ENCODE results near the gene NADK. TPM values are rescaled to one million over a fixed set of nuclear protein-coding genes. Genes with fewer than 3 reads are reported as not detected.
"Not testable (repeated sequence)": the region's sequence is repeated elsewhere in the genome, so short reads cannot be mapped to it uniquely, and the experiment has no call there.

NADK gene
- total and polyA plus RNA-seq, 2 of the 13 experiments (the other 11 are each of a cell fraction or from before 2014, with no cell fraction given) = 56.6 to 60.1 TPM

GRCh38 chr1:1721201-1721600 lies 57.1 kb downstream of the NADK start:
- no peak overlapping the region for H3K4me2 ChIP-seq (ENCODE audit: low read depth, low read length)

GRCh38 chr1:1715109-1715883 lies 63.0 kb downstream of the NADK start:
- H4K20me1 ChIP-seq (ENCODE audit: insufficient read depth, low read length); H3K4me1 ChIP-seq (ENCODE audit: insufficient read depth, low read length); H2AFZ ChIP-seq (ENCODE audit: low read length); POLR2A ChIA-PET; ATAC-seq; H3K4me3 ChIP-seq (replicated peaks in 1 of 3; ENCODE audit: insufficient read depth in 1 of 3, low read depth in 2 of 3, low read length in 3 of 3); H3K79me2 ChIP-seq (ENCODE audit: insufficient read depth, low read length); H3K9ac ChIP-seq (ENCODE audit: insufficient read depth, low read depth, low read length); FAIRE-seq; H3K27me3 ChIP-seq (ENCODE audit: control insufficient read depth in 1 of 2, insufficient read depth in 2 of 2, low read length in 2 of 2); BruUV-seq (replicated peaks); H3K27ac ChIP-seq (ENCODE audit: extremely low read length, insufficient read depth, low read length); CTCF ChIA-PET (ENCODE audit: low intra/inter-chr PET ratio, low total read pairs); H3K4me2 ChIP-seq (ENCODE audit: low read depth, low read length); DNase-seq (ENCODE audit: low spot score); H3K9me3 ChIP-seq (ENCODE audit: low read length); in situ Hi-C loops (cut with HindIII; ENCODE audit: extremely low pct_ligation_motif_present, low pct_unique_long_range_greater_than_20kb); intact Hi-C loops (cut with micrococcal nuclease; ENCODE audit: unreplicated experiment): not testable (repeated sequence)
- WGBS (ENCODE audit: low lambda C conversion rate) = 89% methylated on average over 11 of the region's 18 CpGs
- H3K36me3 ChIP-seq (replicated peaks in 1 of 2; ENCODE audit: control insufficient read depth in 1 of 2, insufficient read depth in 2 of 2, low read length in 2 of 2) = peaks cover 3 to 13% of the 10 kb centered on the region in 2 experiments; a peak in 2 of 5 replicates

More at GRCh38 chr1:1721201-1721600, 57.1 kb downstream of the NADK start:
- intact Hi-C loops (cut with micrococcal nuclease; ENCODE audit: unreplicated experiment) (no loop called here), in situ Hi-C loops (cut with HindIII; ENCODE audit: extremely low pct_ligation_motif_present, low pct_unique_long_range_greater_than_20kb) (no loop called here)
- ATAC-seq = no peak
- H3K9ac ChIP-seq (ENCODE audit: insufficient read depth, low read depth, low read length) = no peak overlapping the region
- no TSS peak for BruUV-seq (replicated peaks)
- H2AFZ ChIP-seq (ENCODE audit: low read length) = no peak overlapping the region
- H4K20me1 ChIP-seq (ENCODE audit: insufficient read depth, low read length) = no peaks in the 10 kb centered on the region
- CTCF ChIA-PET (ENCODE audit: low intra/inter-chr PET ratio, low total read pairs) = no interaction called here
- DNase-seq (ENCODE audit: low spot score) = no peak
- peaks cover 5 to 18% of the 10 kb centered on the region in 2 experiments; a peak in 3 of 5 replicates for H3K36me3 ChIP-seq (replicated peaks in 1 of 2; ENCODE audit: control insufficient read depth in 1 of 2, insufficient read depth in 2 of 2, low read length in 2 of 2)
- H3K27me3 ChIP-seq (ENCODE audit: control insufficient read depth in 1 of 2, insufficient read depth in 2 of 2, low read length in 2 of 2) = no peaks in the 10 kb centered on the region
- H3K27ac ChIP-seq (ENCODE audit: extremely low read length, insufficient read depth, low read length) = no peak overlapping the region
- no peak for FAIRE-seq
- peaks cover 2% of the 10 kb centered on the region for H3K79me2 ChIP-seq (ENCODE audit: insufficient read depth, low read length)
- H3K9me3 ChIP-seq (ENCODE audit: low read length) = no peaks in the 10 kb centered on the region
- POLR2A ChIA-PET = no interaction called here
- no peaks in the 10 kb centered on the region for H3K4me1 ChIP-seq (ENCODE audit: insufficient read depth, low read length)
- H3K4me3 ChIP-seq (replicated peaks in 1 of 3; ENCODE audit: insufficient read depth in 1 of 3, low read depth in 2 of 3, low read length in 3 of 3) = no peak overlapping the region
- 83% methylated on average over 7 of the region's 7 CpGs for WGBS (ENCODE audit: low lambda C conversion rate)
- TF ChIP-seq USF2 (IDR thresholded peaks at IDR 0.05; ENCODE audit: low read depth, low read length) (no peak), USF2 (CRISPR knock-in tag; IDR thresholded peaks at IDR 0.05; ENCODE audit: borderline replicate concordance) (no peak), ZNF431 (CRISPR knock-in tag; IDR thresholded peaks at IDR 0.05; ENCODE audit: borderline replicate concordance, low read depth) (no peak), THAP11 (CRISPR knock-in tag; IDR thresholded peaks at IDR 0.05) (no peak), ARNT2 (CRISPR knock-in tag; IDR thresholded peaks at IDR 0.05; ENCODE audit: low read depth) (no peak), RFXANK (CRISPR knock-in tag; IDR thresholded peaks at IDR 0.05) (no peak), MYC (CRISPR knock-in tag; IDR thresholded peaks at IDR 0.05; ENCODE audit: borderline replicate concordance) (no peak), KAT7 (CRISPR knock-in tag; IDR thresholded peaks at IDR 0.05; ENCODE audit: borderline replicate concordance) (no peak), ELF4 (CRISPR knock-in tag; IDR thresholded peaks at IDR 0.05; ENCODE audit: borderline replicate concordance) (no peak)
- TF ChIP-seq, protein P1, sequence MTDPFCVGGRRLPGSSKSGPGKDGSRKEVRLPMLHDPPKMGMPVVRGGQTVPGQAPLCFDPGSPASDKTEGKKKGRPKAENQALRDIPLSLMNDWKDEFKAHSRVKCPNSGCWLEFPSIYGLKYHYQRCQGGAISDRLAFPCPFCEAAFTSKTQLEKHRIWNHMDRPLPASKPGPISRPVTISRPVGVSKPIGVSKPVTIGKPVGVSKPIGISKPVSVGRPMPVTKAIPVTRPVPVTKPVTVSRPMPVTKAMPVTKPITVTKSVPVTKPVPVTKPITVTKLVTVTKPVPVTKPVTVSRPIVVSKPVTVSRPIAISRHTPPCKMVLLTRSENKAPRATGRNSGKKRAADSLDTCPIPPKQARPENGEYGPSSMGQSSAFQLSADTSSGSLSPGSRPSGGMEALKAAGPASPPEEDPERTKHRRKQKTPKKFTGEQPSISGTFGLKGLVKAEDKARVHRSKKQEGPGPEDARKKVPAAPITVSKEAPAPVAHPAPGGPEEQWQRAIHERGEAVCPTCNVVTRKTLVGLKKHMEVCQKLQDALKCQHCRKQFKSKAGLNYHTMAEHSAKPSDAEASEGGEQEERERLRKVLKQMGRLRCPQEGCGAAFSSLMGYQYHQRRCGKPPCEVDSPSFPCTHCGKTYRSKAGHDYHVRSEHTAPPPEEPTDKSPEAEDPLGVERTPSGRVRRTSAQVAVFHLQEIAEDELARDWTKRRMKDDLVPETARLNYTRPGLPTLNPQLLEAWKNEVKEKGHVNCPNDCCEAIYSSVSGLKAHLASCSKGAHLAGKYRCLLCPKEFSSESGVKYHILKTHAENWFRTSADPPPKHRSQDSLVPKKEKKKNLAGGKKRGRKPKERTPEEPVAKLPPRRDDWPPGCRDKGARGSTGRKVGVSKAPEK (CRISPR knock-in tag; IDR thresholded peaks at IDR 0.05; ENCODE audit: borderline replicate concordance) = no peak

All from HepG2 (cell line).